ENCODE measurements around the gene SLC38A2.

DNA sequence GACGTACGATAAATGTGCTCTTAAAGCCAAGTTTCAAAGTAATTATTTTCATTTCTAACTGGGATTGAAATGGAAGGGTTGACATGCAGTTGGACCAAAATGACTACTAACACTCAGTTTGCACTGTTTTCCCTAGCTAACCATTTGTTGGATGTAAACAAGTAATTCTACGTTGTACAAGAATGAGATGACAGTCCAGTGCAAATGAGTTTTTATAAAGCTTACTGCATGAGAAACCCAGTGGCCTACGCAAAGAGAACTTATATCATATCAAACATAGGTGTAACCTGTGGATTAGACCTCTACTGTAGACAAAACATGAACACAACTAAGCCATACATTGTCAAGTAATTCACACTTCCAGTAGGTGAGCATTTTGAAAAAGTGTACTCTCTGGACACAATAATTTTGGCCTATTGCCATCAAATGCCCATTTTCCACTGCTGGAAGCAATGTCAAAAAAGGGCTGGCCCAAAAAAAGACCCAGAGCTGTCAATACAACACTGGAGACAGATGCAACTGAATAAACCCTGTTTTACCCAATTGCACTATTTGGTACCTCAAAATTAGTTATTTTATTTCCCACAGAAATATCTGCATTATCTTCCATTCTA lies 12.8 kb downstream of the SLC38A2 start:
- TF ChIP-seq, protein P1, sequence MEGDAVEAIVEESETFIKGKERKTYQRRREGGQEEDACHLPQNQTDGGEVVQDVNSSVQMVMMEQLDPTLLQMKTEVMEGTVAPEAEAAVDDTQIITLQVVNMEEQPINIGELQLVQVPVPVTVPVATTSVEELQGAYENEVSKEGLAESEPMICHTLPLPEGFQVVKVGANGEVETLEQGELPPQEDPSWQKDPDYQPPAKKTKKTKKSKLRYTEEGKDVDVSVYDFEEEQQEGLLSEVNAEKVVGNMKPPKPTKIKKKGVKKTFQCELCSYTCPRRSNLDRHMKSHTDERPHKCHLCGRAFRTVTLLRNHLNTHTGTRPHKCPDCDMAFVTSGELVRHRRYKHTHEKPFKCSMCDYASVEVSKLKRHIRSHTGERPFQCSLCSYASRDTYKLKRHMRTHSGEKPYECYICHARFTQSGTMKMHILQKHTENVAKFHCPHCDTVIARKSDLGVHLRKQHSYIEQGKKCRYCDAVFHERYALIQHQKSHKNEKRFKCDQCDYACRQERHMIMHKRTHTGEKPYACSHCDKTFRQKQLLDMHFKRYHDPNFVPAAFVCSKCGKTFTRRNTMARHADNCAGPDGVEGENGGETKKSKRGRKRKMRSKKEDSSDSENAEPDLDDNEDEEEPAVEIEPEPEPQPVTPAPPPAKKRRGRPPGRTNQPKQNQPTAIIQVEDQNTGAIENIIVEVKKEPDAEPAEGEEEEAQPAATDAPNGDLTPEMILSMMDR (conservative IDR thresholded peaks at IDR 0.05; ENCODE audit: low read length) = no peak
- TF ChIP-seq EZH2phosphoT487 (IDR thresholded peaks at IDR 0.05; ENCODE audit: borderline replicate concordance) = no peak
